ENCODE results near the gene ZBTB20. TPM values are rescaled to one million over a fixed set of nuclear protein-coding genes. Genes with fewer than 3 reads are reported as not detected.

The ZBTB20 gene
- total RNA-seq, 1 donor from 2014 or later, result 91.2 TPM

DNA sequence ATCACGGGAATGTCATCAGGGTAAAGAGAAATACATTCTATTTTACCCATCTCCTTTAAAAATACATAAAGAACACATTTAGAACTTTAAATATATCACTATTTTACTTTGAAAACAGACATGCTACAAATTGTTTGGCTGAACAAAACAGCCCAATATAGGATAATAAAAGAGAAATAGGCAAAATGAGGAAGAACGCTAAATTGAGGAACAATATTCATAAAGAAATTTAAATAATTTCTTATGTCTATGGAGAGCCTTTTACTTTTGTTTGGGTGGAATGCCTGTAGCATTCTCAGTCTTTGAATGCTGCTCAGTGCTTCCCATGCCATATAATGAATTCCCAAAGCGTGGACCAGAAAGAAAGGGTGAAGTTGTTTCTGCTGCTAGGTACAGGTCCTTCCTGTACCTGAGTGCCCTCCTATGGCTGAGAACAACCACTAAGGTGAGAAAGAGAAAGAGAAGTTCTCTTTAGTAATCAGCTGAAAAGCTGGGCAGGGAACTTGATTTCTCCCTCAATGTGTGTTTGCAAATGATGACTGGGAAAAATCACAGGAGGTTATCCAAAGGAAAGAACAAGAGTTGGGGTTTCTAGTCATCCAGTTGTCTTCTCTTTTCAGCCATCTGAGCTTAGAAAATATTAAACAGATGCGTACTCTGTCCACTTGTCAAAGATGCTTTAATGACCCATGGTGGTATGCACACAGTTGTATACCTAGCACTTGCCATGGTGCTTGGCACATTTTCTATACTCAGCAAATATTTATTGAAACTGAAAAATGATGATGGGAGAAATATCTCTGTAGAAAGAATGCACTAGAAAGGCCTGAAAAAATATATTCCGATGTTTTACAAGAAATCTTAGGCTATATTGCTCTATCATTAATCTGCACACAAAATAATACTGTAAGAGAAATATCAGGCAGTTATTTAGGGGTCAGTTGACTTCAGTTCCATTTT is 448.7 kb downstream of the ZBTB20 start:
- ChIA-PET CTCF (no interaction called here), POLR2A (interaction anchor here (0.5 kb wide), 1 partner anchor 245 kb away, joined by 5 read pairs; no protein-coding TSS in a partner anchor)
- ATAC-seq (ENCODE audit: low read depth) (no peak), DNase-seq (no peak)
- TF ChIP-seq, protein P1, sequence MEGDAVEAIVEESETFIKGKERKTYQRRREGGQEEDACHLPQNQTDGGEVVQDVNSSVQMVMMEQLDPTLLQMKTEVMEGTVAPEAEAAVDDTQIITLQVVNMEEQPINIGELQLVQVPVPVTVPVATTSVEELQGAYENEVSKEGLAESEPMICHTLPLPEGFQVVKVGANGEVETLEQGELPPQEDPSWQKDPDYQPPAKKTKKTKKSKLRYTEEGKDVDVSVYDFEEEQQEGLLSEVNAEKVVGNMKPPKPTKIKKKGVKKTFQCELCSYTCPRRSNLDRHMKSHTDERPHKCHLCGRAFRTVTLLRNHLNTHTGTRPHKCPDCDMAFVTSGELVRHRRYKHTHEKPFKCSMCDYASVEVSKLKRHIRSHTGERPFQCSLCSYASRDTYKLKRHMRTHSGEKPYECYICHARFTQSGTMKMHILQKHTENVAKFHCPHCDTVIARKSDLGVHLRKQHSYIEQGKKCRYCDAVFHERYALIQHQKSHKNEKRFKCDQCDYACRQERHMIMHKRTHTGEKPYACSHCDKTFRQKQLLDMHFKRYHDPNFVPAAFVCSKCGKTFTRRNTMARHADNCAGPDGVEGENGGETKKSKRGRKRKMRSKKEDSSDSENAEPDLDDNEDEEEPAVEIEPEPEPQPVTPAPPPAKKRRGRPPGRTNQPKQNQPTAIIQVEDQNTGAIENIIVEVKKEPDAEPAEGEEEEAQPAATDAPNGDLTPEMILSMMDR (IDR thresholded peaks at IDR 0.05), result no peak
- Mint-ChIP-seq H3K4me1 (peaks cover 7% of the 10 kb centered on the region), H3K27me3 (no peaks in the 10 kb centered on the region), H3K36me3 (ENCODE audit: low read depth) (no peaks in the 10 kb centered on the region), H3K4me3 (no peak overlapping the region), H3K27ac (no peak overlapping the region), H3K9me3 (no peaks in the 10 kb centered on the region)
- intact Hi-C loops (cut with micrococcal nuclease), result no loop called here

DNA sequence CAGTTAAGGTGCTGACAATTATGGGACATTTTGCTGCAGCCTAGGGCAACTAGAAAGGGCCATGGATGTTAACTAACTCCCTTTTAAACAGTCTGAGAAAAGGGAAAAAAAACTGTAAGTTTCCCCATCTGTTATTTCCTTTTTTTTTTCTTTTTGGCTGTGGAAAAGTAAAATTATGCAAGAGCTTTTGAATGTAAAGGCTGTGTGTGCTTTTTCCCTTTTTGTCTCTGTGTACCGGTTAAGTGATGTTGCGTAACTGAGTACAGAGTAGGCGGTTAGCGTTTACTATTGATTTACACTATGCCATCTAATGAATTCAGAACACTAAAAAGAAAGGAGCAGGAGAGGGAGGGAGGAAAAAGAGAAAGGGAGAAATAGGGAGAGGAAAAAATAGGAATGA is 449.7 kb downstream of the ZBTB20 start:
- intact Hi-C loops (cut with micrococcal nuclease), result no loop called here
- ChIA-PET POLR2A (no interaction called here), CTCF (no interaction called here)

DNA sequence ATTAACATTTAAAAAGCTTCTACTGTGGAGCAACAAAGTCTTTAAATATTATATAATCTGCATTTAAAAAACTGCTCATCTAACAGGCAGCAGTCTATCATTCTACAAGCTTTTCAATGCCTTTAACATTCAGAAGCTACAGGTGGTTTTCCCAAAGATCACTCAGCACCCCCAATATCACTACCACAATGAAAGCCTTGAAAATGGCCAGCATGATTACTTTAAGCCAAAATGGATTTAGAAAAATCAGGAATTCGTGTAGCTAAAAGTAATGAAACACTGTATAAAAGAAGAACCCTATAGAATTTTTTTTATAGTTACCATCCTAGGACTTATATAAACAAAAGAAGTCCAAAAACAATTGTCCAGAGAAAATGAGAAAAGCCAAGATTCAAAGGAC is 452.8 kb downstream of the ZBTB20 start:
- peaks cover 16% of the 10 kb centered on the region for H3K36me3 Mint-ChIP-seq (ENCODE audit: low read depth)
- no peak for ATAC-seq (ENCODE audit: low read depth)
- no peaks in the 10 kb centered on the region for H3K27me3 Mint-ChIP-seq
- DNase-seq, result no peak
- TF ChIP-seq, protein P1 (IDR thresholded peaks at IDR 0.05), result no peak
- H3K4me3 Mint-ChIP-seq, result no peak overlapping the region
- no peak overlapping the region for H3K27ac Mint-ChIP-seq
- ChIA-PET CTCF (no interaction called here), POLR2A (no interaction called here)
- H3K9me3 Mint-ChIP-seq, result no peaks in the 10 kb centered on the region
- intact Hi-C loops (cut with micrococcal nuclease), result no loop called here
- H3K4me1 Mint-ChIP-seq, result peaks cover 7% of the 10 kb centered on the region

More for the DNA sequence above, 449.7 kb downstream of the ZBTB20 start:
- Mint-ChIP-seq H3K9me3 (no peaks in the 10 kb centered on the region), H3K27me3 (no peaks in the 10 kb centered on the region), H3K4me3 (no peak overlapping the region), H3K36me3 (ENCODE audit: low read depth) (peaks cover 9% of the 10 kb centered on the region), H3K4me1 (peaks cover 7% of the 10 kb centered on the region), H3K27ac (no peak overlapping the region)
- no peak for ATAC-seq (ENCODE audit: low read depth)
- DNase-seq, result no peak
- TF ChIP-seq, protein P1 (IDR thresholded peaks at IDR 0.05), result no peak

DNA sequence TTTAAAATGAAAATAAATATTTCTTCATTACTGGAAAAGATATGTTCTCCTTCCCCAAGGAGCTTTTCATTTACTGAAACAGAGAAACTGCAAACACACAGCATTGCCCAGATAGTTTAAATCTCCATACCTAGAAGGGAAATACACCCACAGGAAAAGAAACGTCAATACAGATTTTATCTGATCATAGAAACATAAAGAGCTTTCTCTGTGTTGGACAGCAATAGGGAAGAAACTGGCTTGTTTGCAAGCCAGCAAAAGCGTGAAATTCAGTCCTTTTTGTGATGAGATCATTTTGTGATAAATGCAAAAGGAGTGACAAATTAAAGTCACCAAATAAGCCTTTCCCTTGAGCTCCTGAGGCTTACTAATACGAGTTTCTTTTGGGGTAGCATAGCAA is 455.2 kb downstream of the ZBTB20 start:
- TF ChIP-seq, protein P1 (IDR thresholded peaks at IDR 0.05), result no peak
- POLR2A ChIA-PET, result no interaction called here
- Mint-ChIP-seq H3K9me3 (no peaks in the 10 kb centered on the region), H3K27ac (no peak overlapping the region), H3K27me3 (no peaks in the 10 kb centered on the region), H3K4me1 (no peaks in the 10 kb centered on the region), H3K36me3 (ENCODE audit: low read depth) (peaks cover 16% of the 10 kb centered on the region), H3K4me3 (no peak overlapping the region)
- DNase-seq (no peak), ATAC-seq (ENCODE audit: low read depth) (no peak)
- CTCF ChIA-PET, result no interaction called here
- intact Hi-C loops (cut with micrococcal nuclease), result no loop called here

DNA sequence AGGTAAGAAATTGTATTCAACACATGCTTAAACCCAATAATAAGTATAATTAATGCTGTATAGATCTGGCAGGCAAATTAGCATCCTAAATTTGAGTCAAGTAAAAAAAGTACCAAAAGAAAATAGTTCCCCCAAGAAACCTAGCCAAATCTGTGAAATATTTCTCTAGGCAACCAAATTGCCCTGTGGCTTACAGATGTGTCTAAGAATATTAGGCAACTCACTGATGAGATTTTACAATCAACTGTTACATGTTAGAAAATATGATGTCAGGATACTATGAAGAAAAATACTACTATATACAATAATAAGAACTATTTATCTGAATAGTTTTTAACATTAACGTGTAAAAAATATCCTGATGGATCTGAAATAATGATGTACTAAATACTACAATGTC is 456.2 kb downstream of the ZBTB20 start:
- H3K4me1 Mint-ChIP-seq, result peaks cover 4% of the 10 kb centered on the region
- intact Hi-C loops (cut with micrococcal nuclease), result no loop called here

More for the DNA sequence above, 456.2 kb downstream of the ZBTB20 start:
- H3K27me3 Mint-ChIP-seq, result no peaks in the 10 kb centered on the region
- no peak overlapping the region for H3K27ac Mint-ChIP-seq
- POLR2A ChIA-PET, result no interaction called here
- CTCF ChIA-PET, result no interaction called here
- ATAC-seq (ENCODE audit: low read depth) (no peak), DNase-seq (no peak)
- TF ChIP-seq, protein P1 (IDR thresholded peaks at IDR 0.05), result no peak
- peaks cover 16% of the 10 kb centered on the region for H3K36me3 Mint-ChIP-seq (ENCODE audit: low read depth)
- no peaks in the 10 kb centered on the region for H3K9me3 Mint-ChIP-seq
- no peak overlapping the region for H3K4me3 Mint-ChIP-seq
